ENCODE data around the gene MACROD1.

- no peak for TF ChIP-seq POLR2A (IDR thresholded peaks at IDR 0.05)
- TF ChIP-seq, protein P1, sequence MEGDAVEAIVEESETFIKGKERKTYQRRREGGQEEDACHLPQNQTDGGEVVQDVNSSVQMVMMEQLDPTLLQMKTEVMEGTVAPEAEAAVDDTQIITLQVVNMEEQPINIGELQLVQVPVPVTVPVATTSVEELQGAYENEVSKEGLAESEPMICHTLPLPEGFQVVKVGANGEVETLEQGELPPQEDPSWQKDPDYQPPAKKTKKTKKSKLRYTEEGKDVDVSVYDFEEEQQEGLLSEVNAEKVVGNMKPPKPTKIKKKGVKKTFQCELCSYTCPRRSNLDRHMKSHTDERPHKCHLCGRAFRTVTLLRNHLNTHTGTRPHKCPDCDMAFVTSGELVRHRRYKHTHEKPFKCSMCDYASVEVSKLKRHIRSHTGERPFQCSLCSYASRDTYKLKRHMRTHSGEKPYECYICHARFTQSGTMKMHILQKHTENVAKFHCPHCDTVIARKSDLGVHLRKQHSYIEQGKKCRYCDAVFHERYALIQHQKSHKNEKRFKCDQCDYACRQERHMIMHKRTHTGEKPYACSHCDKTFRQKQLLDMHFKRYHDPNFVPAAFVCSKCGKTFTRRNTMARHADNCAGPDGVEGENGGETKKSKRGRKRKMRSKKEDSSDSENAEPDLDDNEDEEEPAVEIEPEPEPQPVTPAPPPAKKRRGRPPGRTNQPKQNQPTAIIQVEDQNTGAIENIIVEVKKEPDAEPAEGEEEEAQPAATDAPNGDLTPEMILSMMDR (IDR thresholded peaks at IDR 0.05) = no peak
Observed at GRCh38 chr11:64098318-64098831, 67.5 kb downstream of the MACROD1 start.

Measured in prostate gland (tissue), 2 donors.